Upper lobe of left lung (tissue), 6 donors: ENCODE data around the gene PPM1G. TPM values are rescaled to one million over a fixed set of nuclear protein-coding genes. Genes with fewer than 3 reads are reported as not detected.
A peak's percentile ranks its signal among the peaks of the same experiment; 100 is the strongest.

Source experiments
- ATAC-seq, 2 donors: fragments of 200-7000 bp; cut with Tn5 transposase; one replicate each; pipeline ENCODE4 v1.9.1; 2022; ENCODE audit warnings: mild to moderate bottlenecking in 2 of 2, moderate library complexity in 2 of 2; ENCODE audit not compliant: low FRiP score in 2 of 2
- DNase-seq, 2 donors: peaks; one replicate each; pipeline ENCODE4 v3.0.0-alpha.2; 2019 to 2020
- H3K27ac ChIP-seq, 4 donors: fragments of 200-600 bp; sonication (generic); one replicate each; pipeline ENCODE4 v1.5.1; 2016 to 2019
- H3K27me3 ChIP-seq, 4 donors: fragments of 200-600 bp; sonication (generic); one replicate each; pipeline ENCODE4 v1.5.1; 2017 to 2019
- H3K36me3 ChIP-seq, 4 donors: fragments of 200-600 bp; sonication (generic); one replicate each; pipeline ENCODE4 v1.5.1; 2016 to 2019
- H3K4me1 ChIP-seq, 4 donors: fragments of 200-600 bp; sonication (generic); one replicate each; pipeline ENCODE4 v1.5.1; 2018 to 2019
- H3K4me3 ChIP-seq, 4 donors: fragments of 200-600 bp; sonication (generic); one replicate each; pipeline ENCODE4 v1.5.1; 2017 to 2019; ENCODE audit warnings: mild to moderate bottlenecking in 2 of 4, moderate library complexity in 1 of 4
- H3K9me3 ChIP-seq, 4 donors: fragments of 200-600 bp; sonication (generic); one replicate each; pipeline ENCODE4 v1.5.1; 2018 to 2019
- CTCF ChIP-seq, 6 experiments: fragments of 450-650 bp in 4 of 6; fragments of 200-600 bp in 2 of 6; sonication (generic) in 2 of 6; IDR thresholded peaks; one replicate each; pipeline ENCODE4 v1.5.1; 2016 to 2019; ENCODE audit warnings: antibody characterized with exemption in 6 of 6
- EP300 ChIP-seq, 4 donors: sonication (generic); formaldehyde crosslinking; IDR thresholded peaks; one replicate each; pipeline ENCODE4 v1.5.1; 2017; ENCODE audit warnings: antibody characterized with exemption in 4 of 4, control low read depth in 2 of 4
- POLR2A ChIP-seq, 4 donors: fragments of 450-650 bp; IDR thresholded peaks; one replicate each; pipeline ENCODE4 v1.5.1; 2016 to 2017; ENCODE audit warnings: antibody characterized with exemption in 4 of 4, mild to moderate bottlenecking in 2 of 4
- POLR2AphosphoS5 ChIP-seq, 2 donors: sonication (generic); formaldehyde crosslinking; IDR thresholded peaks; one replicate each; pipeline ENCODE4 v1.5.1; 2017; ENCODE audit warnings: antibody characterized with exemption in 2 of 2
- WGBS, 2 donors: methylation state at CpG; one replicate each; pipeline ENCODE4 v1.1.5; 2017 to 2018; 5-methylcytosine and 5-hydroxymethylcytosine counted together
- total RNA-seq, 6 donors: library from RNA; depleted of rRNA in 4 of 6; stranded (reverse); fragments of >200 nt in 4 of 6; gene quantifications; one replicate each; pipeline versions ENCODE4 v1.1.0 to v1.2.1, GENCODE V29; 2016 to 2021
- donor health status: DM: no; HTN: no; CAD: no; lungs with moderate emphysema.
- donor health status: DM: no; HTN: yes; CAD: no; lungs with severe emphysema.

The PPM1G gene
- total RNA-seq, 6 donors from 2014 or later, result 39.8 to 60.6 (median 55.3) TPM

GRCh38 chr2:27390822-27391679 lies 18.3 kb downstream of the PPM1G start:
- TF ChIP-seq EP300 (IDR thresholded peaks at IDR 0.05) (no peak), CTCF (IDR thresholded peaks at IDR 0.05) (no peak), POLR2A (IDR thresholded peaks at IDR 0.05) (no peak), POLR2AphosphoS5 (IDR thresholded peaks at IDR 0.05) (no peak)
- Histone ChIP-seq H3K4me1 (no peaks in the 10 kb centered on the region), H3K36me3 (peaks cover 0 to 12% (median 3%) of the 10 kb centered on the region in 4 donors), H3K9me3 (no peaks in the 10 kb centered on the region), H3K27me3 (no peaks in the 10 kb centered on the region), H3K4me3 (no peak overlapping the region), H3K27ac (no peak overlapping the region)
- ATAC-seq (no peak), DNase-seq (no peak)
- 93 to 95% methylated on average over 8 to 9 of the region's 9 CpGs for WGBS, 2 donors

- TF ChIP-seq POLR2A (IDR thresholded peaks at IDR 0.05) (no peak), EP300 (IDR thresholded peaks at IDR 0.05) (no peak), POLR2AphosphoS5 (IDR thresholded peaks at IDR 0.05) (no peak), CTCF (IDR thresholded peaks at IDR 0.05) (no peak)
- peak overlapping the region in 3 of 4 donors; percentile 84 to 95 (median 86) for H3K27ac ChIP-seq
- DNase-seq, result no peak
- H3K36me3 ChIP-seq, result peaks cover 19 to 74% (median 47%) of the 10 kb centered on the region in 4 donors
- no peak overlapping the region for H3K4me3 ChIP-seq
- WGBS, 2 donors, result 90 to 95% methylated on average over 10 of the region's 10 CpGs
- ATAC-seq, result no peak
- peaks cover 15 to 38% (median 22%) of the 10 kb centered on the region in 4 donors for H3K4me1 ChIP-seq
- no peaks in the 10 kb centered on the region for H3K27me3 ChIP-seq
- H3K9me3 ChIP-seq, result no peaks in the 10 kb centered on the region
Observed at GRCh38 chr2:27381577-27382181, 27.7 kb downstream of the PPM1G start.

GRCh38 chr2:27380626-27381545 lies 28.5 kb downstream of the PPM1G start, which contains the start of gene ZNF513:
ZNF513 (minus strand) TSS chr2:27380734; CDS start chr2:27380526, 208 bp downstream.
- no peaks in the 10 kb centered on the region for H3K27me3 ChIP-seq
- H3K36me3 ChIP-seq, result peaks cover 26 to 77% (median 55%) of the 10 kb centered on the region in 4 donors

More at GRCh38 chr2:27380626-27381545, 28.5 kb downstream of the PPM1G start, which contains the start of gene ZNF513:
- Histone ChIP-seq H3K4me3 (peak within 1 kb of the TSS; percentile 63 to 92 (median 84)), H3K27ac (peak within 1 kb of the TSS; percentile 84 to 95 (median 90)), H3K9me3 (no peaks in the 10 kb centered on the region), H3K4me1 (peaks cover 15 to 38% (median 22%) of the 10 kb centered on the region in 4 donors)
- WGBS, 2 donors, result 20 to 55% methylated on average over 25 to 50 of the region's 67 CpGs
- ATAC-seq (peak; percentile 95 to 97), DNase-seq (peak; percentile 97 to 98)
- TF ChIP-seq POLR2AphosphoS5 (IDR thresholded peaks at IDR 0.05), result peak; percentile 83 to 97
- peak in 1 of 4 donors; percentile 65 for TF ChIP-seq EP300 (IDR thresholded peaks at IDR 0.05)
- TF ChIP-seq CTCF (IDR thresholded peaks at IDR 0.05), result no peak
- peak in 2 of 4 donors; percentile 46 to 73 for TF ChIP-seq POLR2A (IDR thresholded peaks at IDR 0.05)
